Tibial artery (tissue), 4 donors: ENCODE results near the gene ARHGAP24.

Source experiments
- DNase-seq, 2 donors: peaks; one replicate each; pipeline ENCODE4 v3.0.0-alpha.2; 2019
- H3K27ac ChIP-seq, 2 donors: fragments of 200-600 bp; sonication (generic) in 1 of 2; 1 replicate in 1 of 2; 2 replicates in 1 of 2; pipeline ENCODE4 v1.5.1; 2018 to 2019; ENCODE audit warnings: mild to moderate bottlenecking in 1 of 2
- H3K27me3 ChIP-seq, 2 donors: fragments of 200-600 bp; sonication (generic) in 1 of 2; one replicate each; pipeline versions ENCODE4 v1.5.1 to v1.6.0; 2016 to 2019
- H3K36me3 ChIP-seq, 3 donors: fragments of 200-600 bp; sonication (generic) in 2 of 3; one replicate each; pipeline ENCODE4 v1.5.1; 2016 to 2019; ENCODE audit warnings: mild to moderate bottlenecking in 2 of 3
- H3K4me1 ChIP-seq, 4 donors: fragments of 200-600 bp; sonication (generic) in 2 of 4; 1 replicate in 3 of 4; 2 replicates in 1 of 4; pipeline ENCODE4 v1.5.1; 2016 to 2019
- H3K4me3 ChIP-seq, 2 donors: fragments of 200-600 bp; sonication (generic) in 1 of 2; 1 replicate in 1 of 2; 2 replicates in 1 of 2; pipeline ENCODE4 v1.5.1; 2018 to 2019; ENCODE audit warnings: mild to moderate bottlenecking in 2 of 2
- H3K9me3 ChIP-seq, 3 donors: fragments of 200-600 bp; sonication (generic) in 1 of 3; one replicate each; pipeline ENCODE4 v1.5.1; 2016 to 2019
- CTCF ChIP-seq, 2 experiments: fragments of 200-600 bp in 1 of 2; fragments of 450-650 bp in 1 of 2; IDR thresholded peaks; one replicate each; pipeline ENCODE4 v1.5.1; 2017 to 2019; ENCODE audit warnings: antibody characterized with exemption in 2 of 2, mild to moderate bottlenecking in 1 of 2, moderate library complexity in 1 of 2
- intact Hi-C: fragments of 100-400 bp; cut with DNase I; formaldehyde crosslinking; loops from one replicate; pipeline ENCODE4 v1.15.0; 2023; ENCODE audit warnings: low total_unique reads

Gene ARHGAP24

DNA sequence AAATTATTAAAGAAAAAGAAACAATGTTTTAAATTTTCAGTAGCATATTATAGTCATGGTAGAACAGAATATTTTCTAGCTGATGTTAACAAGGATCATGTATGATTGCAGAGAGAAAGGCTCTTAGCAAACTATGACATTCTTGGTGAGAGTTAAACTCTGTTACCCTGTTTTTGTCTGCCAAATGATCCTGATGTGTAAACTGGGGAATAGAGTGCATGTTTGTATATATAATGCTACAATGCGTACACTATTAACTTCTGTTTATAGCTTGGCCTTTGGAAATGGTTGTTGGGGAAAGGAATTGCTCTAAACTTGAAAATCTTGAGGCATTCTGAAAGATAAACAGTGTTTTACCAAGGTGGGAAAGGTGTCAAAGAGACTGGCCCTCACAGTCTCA, 292.7 kb downstream of the ARHGAP24 start:
- no peaks in the 10 kb centered on the region for H3K27me3 ChIP-seq
- H3K4me3 ChIP-seq, result no peak overlapping the region
- DNase-seq, result no peak
- H3K4me1 ChIP-seq, result peaks cover 0 to 11% (median 2%) of the 10 kb centered on the region in 4 donors
- no peaks in the 10 kb centered on the region for H3K9me3 ChIP-seq
- no peak for TF ChIP-seq CTCF (IDR thresholded peaks at IDR 0.05)
- no peaks in the 10 kb centered on the region for H3K36me3 ChIP-seq
- no peak overlapping the region for H3K27ac ChIP-seq
- intact Hi-C loops, result no loop called here

DNA sequence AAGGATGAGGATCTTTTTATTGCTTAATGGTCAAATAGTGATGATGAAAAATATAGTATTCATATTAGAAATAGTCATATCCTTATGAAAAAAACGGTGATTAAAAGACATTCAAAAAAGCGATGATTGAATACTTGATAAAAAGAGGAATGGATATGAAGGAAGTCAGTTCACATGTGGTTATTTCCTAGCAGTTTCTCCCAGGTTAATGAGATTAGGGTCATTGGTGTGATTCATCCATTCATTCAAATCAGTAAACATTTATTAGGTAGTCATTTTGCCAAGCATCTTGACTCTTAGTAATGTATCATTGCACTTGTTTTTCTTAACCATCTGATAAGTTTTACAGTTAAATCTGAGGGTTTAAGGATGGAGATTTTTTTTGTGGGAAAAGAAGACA, 294.1 kb downstream of the ARHGAP24 start:
- no peak overlapping the region for H3K4me3 ChIP-seq
- DNase-seq, result no peak
- intact Hi-C loops, result no loop called here
- no peak overlapping the region for H3K27ac ChIP-seq
- H3K36me3 ChIP-seq, result no peaks in the 10 kb centered on the region
- no peaks in the 10 kb centered on the region for H3K4me1 ChIP-seq
- no peak for TF ChIP-seq CTCF (IDR thresholded peaks at IDR 0.05)
- H3K27me3 ChIP-seq, result no peaks in the 10 kb centered on the region
- H3K9me3 ChIP-seq, result no peaks in the 10 kb centered on the region

GRCh38 chr4:85772470-85772869, 297.5 kb downstream of the ARHGAP24 start:
- H3K9me3 ChIP-seq, result no peaks in the 10 kb centered on the region
- intact Hi-C loops, result no loop called here
- no peak for DNase-seq
- TF ChIP-seq CTCF (IDR thresholded peaks at IDR 0.05), result no peak
- peaks cover 0 to 11% (median 0%) of the 10 kb centered on the region in 4 donors for H3K4me1 ChIP-seq
- H3K27me3 ChIP-seq, result no peaks in the 10 kb centered on the region
- H3K4me3 ChIP-seq, result no peak overlapping the region
- no peak overlapping the region for H3K27ac ChIP-seq
- no peaks in the 10 kb centered on the region for H3K36me3 ChIP-seq

GRCh38 chr4:85773372-85773771, 298.4 kb downstream of the ARHGAP24 start:
- H3K27ac ChIP-seq, result no peak overlapping the region
- no peaks in the 10 kb centered on the region for H3K9me3 ChIP-seq
- no peak for DNase-seq
- peaks cover 0 to 17% (median 0%) of the 10 kb centered on the region in 4 donors for H3K4me1 ChIP-seq
- no peaks in the 10 kb centered on the region for H3K36me3 ChIP-seq
- no peak overlapping the region for H3K4me3 ChIP-seq
- no peak for TF ChIP-seq CTCF (IDR thresholded peaks at IDR 0.05)
- H3K27me3 ChIP-seq, result no peaks in the 10 kb centered on the region
- intact Hi-C loops, result no loop called here

DNA sequence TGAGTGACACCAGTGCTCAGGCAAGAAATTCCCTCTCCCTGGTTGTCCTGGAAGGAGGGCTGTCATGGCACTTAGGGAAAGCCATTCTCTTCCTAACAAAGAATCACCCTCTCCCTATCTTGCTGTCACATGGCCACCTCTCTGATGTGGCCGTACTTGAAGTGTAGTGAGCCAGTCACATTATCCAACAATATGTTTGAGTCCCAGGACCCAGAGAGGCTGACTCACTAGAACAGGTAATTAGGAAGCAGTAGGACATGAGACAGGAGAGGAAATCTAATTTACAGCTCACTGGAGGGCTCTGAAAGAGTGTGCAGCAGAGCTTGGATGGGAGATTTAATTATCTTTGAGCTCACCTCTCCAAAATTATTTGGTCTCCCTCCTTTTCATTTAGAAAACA, 299.1 kb downstream of the ARHGAP24 start:
- no peak for TF ChIP-seq CTCF (IDR thresholded peaks at IDR 0.05)
- H3K4me1 ChIP-seq, result peaks cover 0 to 17% (median 0%) of the 10 kb centered on the region in 4 donors
- intact Hi-C loops, result no loop called here
- H3K36me3 ChIP-seq, result no peaks in the 10 kb centered on the region
- H3K27ac ChIP-seq, result no peak overlapping the region
- no peak for DNase-seq
- H3K27me3 ChIP-seq, result no peaks in the 10 kb centered on the region
- H3K9me3 ChIP-seq, result no peaks in the 10 kb centered on the region
- H3K4me3 ChIP-seq, result no peak overlapping the region

- H3K27ac ChIP-seq, result no peak overlapping the region
- no peaks in the 10 kb centered on the region for H3K9me3 ChIP-seq
- H3K4me3 ChIP-seq, result no peak overlapping the region
- H3K36me3 ChIP-seq, result no peaks in the 10 kb centered on the region
- no peak for DNase-seq
- intact Hi-C loops, result no loop called here
- TF ChIP-seq CTCF (IDR thresholded peaks at IDR 0.05), result no peak
- no peaks in the 10 kb centered on the region for H3K27me3 ChIP-seq
- peaks cover 0 to 19% (median 0%) of the 10 kb centered on the region in 4 donors for H3K4me1 ChIP-seq
These were observed 299.5 kb downstream of the ARHGAP24 start for GRCh38 chr4:85774489-85774888.
